Thyroid gland (tissue), 4 donors: ENCODE results near the gene MYT1. TPM values are rescaled to one million over a fixed set of nuclear protein-coding genes. Genes with fewer than 3 reads are reported as not detected.

ENCODE experiments used
- DNase-seq, 2 donors: peaks; one replicate each; pipeline ENCODE4 v3.0.0-alpha.2; 2019
- H3K27ac ChIP-seq, 3 donors: fragments of 200-600 bp; sonication (generic); 1 replicate in 2 of 3; 2 replicates in 1 of 3; pipeline ENCODE4 v1.5.1; 2016 to 2019; ENCODE audit warnings: mild to moderate bottlenecking in 1 of 3, moderate library complexity in 1 of 3
- H3K27me3 ChIP-seq: fragments of 200-600 bp; sonication (generic); one replicate; pipeline ENCODE4 v1.5.1; 2019
- H3K36me3 ChIP-seq, 2 donors: fragments of 200-600 bp; sonication (generic); one replicate each; pipeline ENCODE4 v1.5.1; 2016 to 2019
- H3K4me1 ChIP-seq, 2 donors: fragments of 200-600 bp; sonication (generic); one replicate each; pipeline ENCODE4 v1.5.1; 2017 to 2019
- H3K4me3 ChIP-seq, 3 donors: fragments of 200-600 bp; sonication (generic); replicated peaks in 1 of 3; 1 replicate in 2 of 3; 2 replicates in 1 of 3; pipeline ENCODE4 v1.5.1; 2016; ENCODE audit warnings: mild to moderate bottlenecking in 1 of 3
- H3K9me3 ChIP-seq: fragments of 200-600 bp; sonication (generic); one replicate; pipeline ENCODE4 v1.5.1; 2017
- POLR2A ChIP-seq, 2 donors: fragments of 450-650 bp; IDR thresholded peaks; one replicate each; pipeline ENCODE4 v1.6.1; 2017; ENCODE audit warnings: antibody characterized with exemption in 2 of 2, mild to moderate bottlenecking in 2 of 2, moderate library complexity in 1 of 2
- WGBS, 2 donors: methylation state at CpG; one replicate each; pipeline ENCODE4 v1.1.5; 2017; 5-methylcytosine and 5-hydroxymethylcytosine counted together
- intact Hi-C: fragments of 100-400 bp; cut with DNase I; formaldehyde crosslinking; loops from one replicate; pipeline ENCODE4 v1.15.1; 2023
- total RNA-seq, 4 donors: library from RNA; depleted of rRNA; stranded (reverse); fragments of >200 nt; gene quantifications; one replicate each; pipeline ENCODE4 v1.2.3, GENCODE V29; 2016
- TF ChIP-seq, protein P1 (sequence below), 6 experiments: fragments of 200-600 bp in 3 of 6; fragments of 450-650 bp in 3 of 6; sonication (generic) in 3 of 6; IDR thresholded peaks; one replicate each; pipeline ENCODE4 v1.5.1; 2016 to 2019; ENCODE audit warnings: antibody characterized with exemption in 6 of 6, mild to moderate bottlenecking in 2 of 6, inconsistent platforms in 1 of 6, moderate library complexity in 1 of 6

Gene MYT1
- total RNA-seq, 4 donors from 2014 or later: 0.42 to 1.8 (median 1.1) TPM

DNA sequence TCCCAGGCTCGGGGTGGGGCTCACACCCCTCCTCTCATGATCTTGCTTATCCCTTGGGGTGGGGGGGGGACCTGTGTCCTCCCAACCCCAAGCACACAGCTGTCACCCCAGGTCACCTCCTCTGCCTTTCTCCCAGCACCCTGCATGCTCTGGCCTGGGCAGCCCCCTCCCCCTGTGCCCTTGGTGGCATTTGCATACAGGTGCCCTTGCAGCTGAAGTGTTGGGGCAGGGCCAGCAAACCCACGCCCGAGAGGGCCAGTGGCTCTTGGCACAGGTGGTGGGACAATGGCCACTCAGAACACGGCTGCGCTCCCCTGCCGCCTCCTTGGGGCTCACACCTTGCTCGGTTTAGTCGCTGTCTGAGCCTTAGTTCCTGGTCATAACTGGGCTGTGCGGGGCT is 11.3 kb upstream of the MYT1 start:
- Histone ChIP-seq H3K4me1 (no peaks in the 10 kb centered on the region), H3K27ac (no peak overlapping the region), H3K9me3 (no peaks in the 10 kb centered on the region), H3K27me3 (no peaks in the 10 kb centered on the region), H3K4me3 (no peak overlapping the region), H3K36me3 (no peaks in the 10 kb centered on the region)
- intact Hi-C loops: no loop called here
- no peak for TF ChIP-seq POLR2A (IDR thresholded peaks at IDR 0.05)
- DNase-seq: no peak
- 67 to 73% methylated on average over 9 of the region's 9 CpGs for WGBS, 2 donors

DNA sequence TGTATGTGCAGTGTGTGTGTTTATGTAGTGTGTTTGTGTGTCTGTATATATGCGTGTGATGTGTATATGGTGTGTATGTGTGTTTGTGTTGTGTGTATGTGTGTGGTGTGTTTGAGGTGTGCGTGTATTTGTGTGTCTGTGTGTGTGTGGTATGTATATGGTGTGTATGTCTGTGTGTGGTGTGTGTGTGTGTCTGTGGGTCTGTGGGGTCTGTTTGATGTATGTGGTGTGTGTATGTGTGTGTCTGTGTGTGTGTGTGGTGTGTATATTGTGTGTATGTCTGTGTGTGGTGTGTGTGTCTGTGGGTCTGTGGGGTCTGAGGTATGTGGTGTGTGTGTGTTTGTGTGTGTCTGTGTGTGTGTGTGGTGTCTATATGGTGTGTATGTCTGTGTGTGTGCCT is 10.8 kb upstream of the MYT1 start:
- Histone ChIP-seq H3K36me3 (no peaks in the 10 kb centered on the region), H3K4me1 (no peaks in the 10 kb centered on the region), H3K27me3 (no peaks in the 10 kb centered on the region), H3K9me3 (no peaks in the 10 kb centered on the region), H3K4me3 (no peak overlapping the region), H3K27ac (no peak overlapping the region)
- 93 to 97% methylated on average over 2 of the region's 2 CpGs for WGBS, 2 donors
- TF ChIP-seq POLR2A (IDR thresholded peaks at IDR 0.05): no peak
- TF ChIP-seq, protein P1, sequence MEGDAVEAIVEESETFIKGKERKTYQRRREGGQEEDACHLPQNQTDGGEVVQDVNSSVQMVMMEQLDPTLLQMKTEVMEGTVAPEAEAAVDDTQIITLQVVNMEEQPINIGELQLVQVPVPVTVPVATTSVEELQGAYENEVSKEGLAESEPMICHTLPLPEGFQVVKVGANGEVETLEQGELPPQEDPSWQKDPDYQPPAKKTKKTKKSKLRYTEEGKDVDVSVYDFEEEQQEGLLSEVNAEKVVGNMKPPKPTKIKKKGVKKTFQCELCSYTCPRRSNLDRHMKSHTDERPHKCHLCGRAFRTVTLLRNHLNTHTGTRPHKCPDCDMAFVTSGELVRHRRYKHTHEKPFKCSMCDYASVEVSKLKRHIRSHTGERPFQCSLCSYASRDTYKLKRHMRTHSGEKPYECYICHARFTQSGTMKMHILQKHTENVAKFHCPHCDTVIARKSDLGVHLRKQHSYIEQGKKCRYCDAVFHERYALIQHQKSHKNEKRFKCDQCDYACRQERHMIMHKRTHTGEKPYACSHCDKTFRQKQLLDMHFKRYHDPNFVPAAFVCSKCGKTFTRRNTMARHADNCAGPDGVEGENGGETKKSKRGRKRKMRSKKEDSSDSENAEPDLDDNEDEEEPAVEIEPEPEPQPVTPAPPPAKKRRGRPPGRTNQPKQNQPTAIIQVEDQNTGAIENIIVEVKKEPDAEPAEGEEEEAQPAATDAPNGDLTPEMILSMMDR (IDR thresholded peaks at IDR 0.05): no peak
- intact Hi-C loops: no loop called here
- no peak for DNase-seq

DNA sequence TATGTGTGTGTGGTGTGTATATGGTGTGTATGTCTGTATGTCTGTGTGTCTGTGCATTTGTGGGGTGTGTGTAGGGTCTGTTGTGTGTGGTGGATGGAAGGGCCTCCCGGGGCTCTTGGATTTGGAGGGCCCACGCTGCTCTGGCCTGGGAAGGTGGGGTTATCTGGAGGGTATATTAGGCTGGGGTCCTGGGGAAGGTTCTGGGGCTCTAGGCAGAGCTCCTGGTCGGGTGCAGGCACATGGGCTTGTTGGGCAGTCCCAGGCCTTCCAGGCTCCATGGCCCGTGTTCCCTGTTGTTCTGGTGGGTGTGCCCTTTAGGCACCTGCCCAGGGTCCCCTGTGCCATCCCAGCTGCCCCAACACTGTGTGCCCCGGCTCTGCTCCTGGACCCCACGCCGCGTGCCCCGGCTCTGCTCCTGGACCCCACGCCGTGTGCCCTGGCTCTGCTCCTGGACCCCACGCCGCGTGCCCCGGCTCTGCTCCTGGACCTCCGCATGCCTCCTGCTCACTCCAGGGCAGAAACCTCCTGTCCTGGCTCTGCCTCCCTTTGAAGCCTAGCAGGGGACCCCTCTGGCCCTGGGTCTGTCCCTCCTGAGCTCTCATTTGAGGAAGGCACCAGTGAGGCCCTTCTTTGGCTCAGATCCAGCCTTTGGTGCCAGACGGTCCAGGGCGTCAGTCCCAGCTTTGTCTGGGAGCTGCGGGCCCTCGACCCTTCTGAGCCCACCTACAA is 10.2 kb upstream of the MYT1 start:
- Histone ChIP-seq H3K4me1 (no peaks in the 10 kb centered on the region), H3K4me3 (no peak overlapping the region), H3K27ac (no peak overlapping the region), H3K36me3 (no peaks in the 10 kb centered on the region), H3K9me3 (no peaks in the 10 kb centered on the region), H3K27me3 (no peaks in the 10 kb centered on the region)
- 88 to 95% methylated on average over 16 to 19 of the region's 20 CpGs for whole genome bisulfite sequencing, 2 donors
- TF ChIP-seq, protein P1 (IDR thresholded peaks at IDR 0.05): no peak
- TF ChIP-seq POLR2A (IDR thresholded peaks at IDR 0.05): no peak
- intact Hi-C loops: no loop called here
- DNase-seq: no peak

DNA sequence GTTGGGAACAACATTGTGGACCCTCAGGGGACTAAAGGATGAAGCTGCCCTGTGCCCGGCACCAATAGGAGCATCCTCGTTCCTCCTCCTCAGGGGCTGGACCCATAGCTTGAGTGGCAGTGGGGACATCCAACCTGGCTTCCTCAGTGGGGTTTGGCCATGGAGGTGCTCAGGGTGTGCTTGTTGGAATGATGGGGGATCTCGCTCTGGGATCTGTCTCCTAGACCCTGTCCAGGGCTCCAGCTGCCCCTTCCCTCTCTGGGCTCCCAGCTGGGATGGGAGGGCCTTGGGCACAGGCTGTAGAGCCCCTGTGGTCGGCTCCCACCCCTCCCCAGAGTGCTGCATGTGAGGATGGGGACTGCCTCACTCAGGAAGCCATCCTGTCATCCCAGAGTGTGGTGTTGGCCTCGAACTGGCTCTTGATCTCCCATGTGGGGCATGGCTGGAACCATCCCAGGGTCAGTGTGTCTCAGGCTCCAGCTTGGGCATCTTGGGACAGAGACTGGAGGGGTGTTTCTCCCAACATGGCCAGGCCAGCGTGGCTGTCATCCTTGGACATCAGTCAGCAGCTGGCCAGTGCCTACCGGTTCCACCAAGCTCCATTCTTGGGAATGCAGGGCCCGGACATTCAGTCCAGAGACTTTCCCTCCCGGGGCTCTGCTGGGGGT is 9.5 kb upstream of the MYT1 start:
- H3K27me3 ChIP-seq: no peaks in the 10 kb centered on the region

DNA sequence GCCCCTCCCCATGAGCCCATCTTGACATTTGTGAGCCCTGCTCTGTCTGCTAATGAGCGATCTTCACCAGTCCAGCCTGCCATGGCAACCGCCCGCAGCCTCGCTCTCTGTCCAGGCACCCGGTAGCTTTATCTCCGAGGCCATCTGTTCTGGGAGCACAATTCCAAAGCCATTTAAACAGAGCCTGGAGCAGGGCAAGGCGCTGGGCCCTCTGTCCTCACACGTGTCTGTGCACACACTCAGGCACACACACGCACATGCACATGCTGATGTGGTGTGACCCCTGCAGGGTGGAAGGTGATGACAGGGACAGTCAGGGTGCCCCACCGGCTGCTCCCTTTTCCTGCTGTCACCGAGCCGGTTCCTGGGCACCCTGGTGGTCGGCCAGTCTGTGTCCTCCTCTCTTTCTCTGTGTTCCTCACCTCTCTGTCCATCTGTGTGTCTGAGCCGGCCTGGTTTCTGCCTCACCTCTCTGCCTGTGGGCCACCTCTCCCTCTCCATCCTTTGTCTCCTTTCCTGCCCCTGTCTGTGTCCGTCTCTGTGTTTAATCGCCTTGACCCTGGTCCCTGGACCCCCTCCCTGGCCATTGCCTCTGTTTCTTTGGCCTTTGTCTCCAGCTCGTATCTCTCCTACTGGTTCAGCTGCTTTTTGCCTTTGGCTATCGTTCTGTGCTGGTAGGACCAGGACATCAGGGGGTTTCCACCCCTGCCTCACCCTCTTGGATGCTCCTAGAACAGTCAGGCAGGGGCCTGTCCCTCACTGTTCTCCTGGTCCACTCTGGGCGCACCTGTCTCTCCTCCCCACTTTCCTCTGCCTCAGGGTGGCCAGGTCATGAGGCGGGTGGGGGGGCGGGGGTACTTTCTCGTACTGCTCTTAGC is 8.8 kb upstream of the MYT1 start:
- Histone ChIP-seq H3K36me3 (no peaks in the 10 kb centered on the region), H3K9me3 (no peaks in the 10 kb centered on the region), H3K4me3 (no peak overlapping the region), H3K4me1 (no peaks in the 10 kb centered on the region), H3K27ac (no peak overlapping the region), H3K27me3 (no peaks in the 10 kb centered on the region)
- 70 to 75% methylated on average over 21 to 22 of the region's 22 CpGs for WGBS, 2 donors
- no peak for DNase-seq
- intact Hi-C loops: no loop called here
- no peak for TF ChIP-seq POLR2A (IDR thresholded peaks at IDR 0.05)
- TF ChIP-seq, protein P1 (IDR thresholded peaks at IDR 0.05): no peak

More for the DNA sequence above, 9.5 kb upstream of the MYT1 start:
- H3K36me3 ChIP-seq: no peaks in the 10 kb centered on the region
- WGBS, 2 donors: 78 to 85% methylated on average over 4 to 6 of the region's 9 CpGs
- H3K4me1 ChIP-seq: no peaks in the 10 kb centered on the region
- H3K4me3 ChIP-seq: no peak overlapping the region
- TF ChIP-seq, protein P1 (IDR thresholded peaks at IDR 0.05): no peak
- no peak for TF ChIP-seq POLR2A (IDR thresholded peaks at IDR 0.05)
- no peaks in the 10 kb centered on the region for H3K9me3 ChIP-seq
- DNase-seq: no peak
- intact Hi-C loops: no loop called here
- no peak overlapping the region for H3K27ac ChIP-seq
